Amniotic stem cell (primary cell): ENCODE measurements around the gene GART.

Source experiments
- DNase-seq: peaks from one replicate; lab custom pipeline; 2025; lab: John Stamatoyannopoulos, UW

GART gene

DNA sequence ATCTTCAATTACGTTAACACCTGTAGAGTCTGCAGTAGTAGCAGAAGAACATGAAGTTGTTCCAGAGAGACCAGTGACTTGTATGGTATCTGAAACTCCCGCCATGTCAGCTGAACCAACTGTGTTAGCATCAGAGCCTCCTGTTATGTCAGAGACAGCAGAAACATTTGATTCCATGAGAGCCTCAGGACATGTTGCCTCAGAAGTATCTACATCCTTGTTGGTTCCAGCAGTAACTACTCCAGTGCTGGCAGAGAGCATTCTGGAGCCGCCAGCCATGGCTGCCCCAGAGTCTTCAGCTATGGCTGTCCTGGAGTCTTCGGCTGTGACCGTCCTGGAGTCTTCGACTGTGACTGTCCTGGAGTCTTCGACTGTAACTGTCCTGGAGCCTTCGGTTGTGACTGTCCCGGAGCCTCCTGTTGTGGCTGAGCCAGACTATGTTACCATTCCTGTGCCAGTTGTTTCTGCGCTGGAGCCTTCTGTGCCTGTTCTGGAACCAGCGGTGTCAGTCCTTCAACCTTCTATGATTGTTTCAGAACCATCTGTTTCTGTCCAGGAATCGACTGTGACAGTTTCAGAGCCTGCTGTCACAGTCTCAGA lies 11.2 kb upstream of the GART start:
- no peak for DNase-seq

DNA sequence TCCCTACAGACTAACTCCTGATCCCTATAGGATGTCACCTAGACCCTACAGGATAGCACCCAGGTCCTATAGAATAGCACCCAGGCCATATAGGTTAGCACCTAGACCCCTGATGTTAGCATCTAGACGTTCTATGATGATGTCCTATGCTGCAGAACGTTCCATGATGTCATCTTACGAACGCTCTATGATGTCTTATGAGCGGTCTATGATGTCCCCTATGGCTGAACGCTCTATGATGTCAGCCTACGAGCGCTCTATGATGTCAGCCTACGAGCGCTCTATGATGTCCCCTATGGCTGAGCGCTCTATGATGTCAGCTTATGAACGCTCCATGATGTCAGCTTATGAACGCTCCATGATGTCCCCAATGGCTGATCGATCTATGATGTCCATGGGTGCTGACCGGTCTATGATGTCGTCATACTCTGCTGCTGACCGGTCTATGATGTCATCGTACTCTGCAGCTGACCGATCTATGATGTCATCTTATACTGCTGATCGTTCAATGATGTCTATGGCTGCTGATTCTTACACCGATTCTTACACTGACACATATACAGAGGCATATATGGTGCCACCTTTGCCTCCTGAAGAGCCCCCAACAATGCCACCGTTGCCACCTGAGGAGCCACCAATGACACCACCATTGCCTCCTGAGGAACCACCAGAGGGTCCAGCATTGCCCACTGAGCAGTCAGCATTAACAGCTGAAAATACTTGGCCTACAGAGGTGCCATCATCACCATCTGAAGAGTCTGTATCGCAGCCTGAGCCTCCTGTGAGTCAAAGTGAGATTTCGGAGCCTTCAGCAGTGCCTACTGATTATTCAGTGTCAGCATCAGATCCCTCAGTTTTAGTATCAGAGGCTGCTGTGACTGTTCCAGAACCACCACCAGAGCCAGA lies 10.4 kb upstream of the GART start:
- no peak for DNase-seq

DNA sequence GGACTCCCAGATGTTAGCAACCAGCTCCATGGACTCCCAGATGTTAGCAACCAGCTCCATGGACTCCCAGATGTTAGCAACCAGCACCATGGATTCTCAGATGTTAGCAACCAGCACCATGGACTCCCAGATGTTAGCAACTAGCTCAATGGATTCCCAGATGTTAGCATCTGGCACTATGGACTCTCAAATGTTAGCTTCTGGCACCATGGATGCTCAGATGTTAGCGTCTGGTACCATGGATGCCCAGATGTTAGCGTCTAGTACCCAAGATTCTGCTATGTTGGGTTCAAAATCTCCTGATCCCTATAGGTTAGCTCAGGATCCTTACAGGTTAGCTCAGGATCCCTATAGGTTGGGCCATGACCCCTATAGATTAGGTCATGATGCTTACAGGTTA lies 9.7 kb upstream of the GART start:
- no peak for DNase-seq

DNA sequence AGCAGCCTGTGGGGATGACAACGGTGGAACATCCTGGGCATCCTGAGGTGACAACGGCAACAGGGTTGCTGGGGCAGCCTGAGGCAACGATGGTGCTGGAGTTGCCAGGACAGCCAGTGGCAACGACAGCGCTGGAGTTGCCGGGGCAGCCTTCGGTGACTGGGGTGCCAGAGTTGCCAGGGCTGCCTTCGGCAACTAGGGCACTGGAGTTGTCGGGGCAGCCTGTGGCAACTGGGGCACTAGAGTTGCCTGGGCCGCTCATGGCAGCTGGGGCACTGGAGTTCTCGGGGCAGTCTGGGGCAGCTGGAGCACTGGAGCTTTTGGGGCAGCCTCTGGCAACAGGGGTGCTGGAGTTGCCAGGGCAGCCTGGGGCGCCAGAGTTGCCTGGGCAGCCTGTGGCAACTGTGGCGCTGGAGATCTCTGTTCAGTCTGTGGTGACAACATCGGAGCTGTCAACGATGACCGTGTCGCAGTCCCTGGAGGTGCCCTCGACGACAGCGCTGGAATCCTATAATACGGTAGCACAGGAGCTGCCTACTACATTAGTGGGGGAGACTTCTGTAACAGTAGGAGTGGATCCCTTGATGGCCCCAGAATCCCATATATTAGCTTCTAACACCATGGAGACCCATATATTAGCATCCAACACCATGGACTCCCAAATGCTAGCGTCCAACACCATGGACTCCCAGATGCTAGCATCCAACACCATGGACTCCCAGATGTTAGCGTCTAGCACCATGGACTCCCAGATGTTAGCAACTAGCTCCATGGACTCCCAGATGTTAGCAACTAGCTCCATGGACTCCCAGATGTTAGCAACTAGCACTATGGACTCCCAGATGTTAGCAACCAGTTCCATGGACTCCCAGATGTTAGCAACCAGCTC lies 9.1 kb upstream of the GART start:
- DNase-seq, result no peak

DNA sequence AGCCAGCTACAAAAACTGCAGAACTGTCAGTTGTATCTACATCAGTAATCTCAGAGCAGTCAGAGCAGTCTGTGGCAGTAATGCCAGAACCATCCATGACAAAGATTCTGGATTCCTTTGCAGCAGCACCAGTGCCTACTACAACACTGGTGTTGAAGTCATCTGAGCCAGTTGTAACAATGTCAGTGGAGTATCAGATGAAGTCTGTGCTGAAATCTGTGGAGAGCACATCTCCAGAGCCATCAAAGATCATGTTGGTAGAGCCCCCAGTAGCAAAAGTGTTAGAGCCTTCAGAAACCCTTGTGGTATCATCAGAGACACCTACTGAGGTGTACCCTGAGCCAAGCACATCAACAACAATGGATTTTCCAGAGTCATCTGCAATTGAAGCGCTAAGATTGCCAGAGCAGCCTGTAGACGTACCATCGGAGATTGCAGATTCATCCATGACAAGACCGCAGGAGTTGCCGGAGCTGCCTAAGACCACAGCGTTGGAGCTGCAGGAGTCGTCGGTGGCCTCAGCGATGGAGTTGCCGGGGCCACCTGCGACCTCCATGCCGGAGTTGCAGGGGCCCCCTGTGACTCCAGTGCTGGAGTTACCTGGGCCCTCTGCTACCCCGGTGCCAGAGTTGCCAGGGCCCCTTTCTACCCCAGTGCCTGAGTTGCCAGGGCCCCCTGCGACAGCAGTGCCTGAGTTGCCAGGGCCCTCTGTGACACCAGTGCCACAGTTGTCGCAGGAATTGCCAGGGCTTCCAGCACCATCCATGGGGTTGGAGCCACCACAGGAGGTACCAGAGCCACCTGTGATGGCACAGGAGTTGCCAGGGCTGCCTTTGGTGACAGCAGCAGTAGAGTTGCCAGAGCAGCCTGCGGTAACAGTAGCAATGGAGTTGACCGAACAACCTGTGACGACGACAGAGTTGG lies 8.2 kb upstream of the GART start:
- no peak for DNase-seq

DNA sequence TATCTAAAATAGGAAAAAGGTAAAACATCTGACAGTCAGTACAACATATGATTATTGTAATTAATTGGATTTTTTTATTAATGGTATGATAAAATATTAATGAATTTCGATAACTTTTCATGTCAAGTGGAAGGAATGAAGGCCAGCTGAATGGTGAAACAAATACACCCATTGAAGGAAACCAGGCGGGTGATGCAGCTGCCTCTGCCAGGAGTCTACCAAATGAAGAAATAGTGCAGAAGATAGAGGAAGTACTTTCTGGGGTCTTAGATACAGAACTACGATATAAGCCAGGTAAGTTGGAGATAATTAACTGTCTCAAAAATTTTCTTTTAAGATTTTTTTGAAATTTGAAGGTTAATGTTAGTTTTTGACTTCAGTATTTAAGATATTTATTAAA lies 4.2 kb upstream of the GART start:
- no peak for DNase-seq

DNA sequence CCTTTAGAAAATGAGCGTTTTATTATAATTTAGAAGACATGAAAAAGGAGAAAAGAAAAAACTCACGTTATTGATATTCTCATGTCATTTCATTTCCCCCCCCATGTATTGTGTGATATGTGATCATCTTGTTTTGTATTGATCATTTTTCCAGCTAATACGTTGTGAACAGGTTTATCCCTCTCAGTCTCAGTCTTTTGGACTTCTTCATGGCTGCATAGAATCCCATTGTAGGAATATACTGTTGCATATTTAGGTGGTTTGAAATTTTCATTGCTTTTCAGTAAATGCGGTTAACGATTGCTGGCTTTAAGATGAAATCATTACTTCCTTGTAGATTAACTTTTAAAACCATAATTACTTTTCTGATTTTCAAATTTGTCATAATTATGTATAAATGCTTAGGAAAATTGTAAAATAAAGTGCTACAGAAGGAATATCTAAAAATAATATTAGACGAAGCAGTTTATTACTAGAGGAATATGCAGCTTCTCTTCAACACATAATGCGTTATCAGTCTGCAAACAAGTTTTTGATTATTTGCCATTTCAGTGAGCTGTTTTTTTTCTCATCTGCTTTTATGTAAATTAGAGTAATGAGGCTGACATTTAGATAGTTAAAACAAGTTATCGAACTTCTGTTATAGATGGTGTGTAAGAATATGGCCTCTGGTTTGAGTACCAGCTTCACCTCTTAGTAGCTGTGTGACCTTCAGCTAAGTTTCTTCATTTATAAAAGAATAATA lies 2.7 kb upstream of the GART start:
- DNase-seq, result no peak

DNA sequence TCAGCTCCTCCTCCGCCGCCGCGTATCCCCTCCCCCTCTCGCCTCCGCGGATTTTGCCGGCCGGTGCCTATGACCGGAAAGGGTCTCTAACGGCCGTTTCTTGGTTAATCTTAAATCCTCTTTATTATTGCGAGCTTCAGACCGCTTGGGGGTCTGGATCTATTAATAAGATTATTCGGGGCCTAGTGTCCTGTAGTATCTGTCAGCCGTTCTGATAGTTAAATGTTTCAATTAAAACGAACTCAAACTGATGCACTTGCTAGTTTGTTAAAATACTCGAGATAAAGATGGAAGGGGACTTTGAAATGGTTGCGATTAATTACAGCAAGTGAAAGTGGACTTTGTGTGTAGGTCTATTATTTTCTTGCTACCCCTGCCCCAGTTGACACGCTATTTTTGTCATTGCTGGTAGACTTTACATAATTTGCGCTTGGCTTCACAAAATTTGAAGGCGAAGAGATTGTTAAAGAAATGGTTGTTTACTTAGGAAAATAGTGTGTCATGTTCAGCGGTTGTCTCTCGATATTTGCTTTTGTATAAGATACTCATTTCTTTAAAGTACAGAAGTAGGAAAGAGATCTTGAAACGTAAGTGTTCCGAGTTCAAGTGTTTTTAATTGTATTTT lies 1.7 kb upstream of the GART start:
- no peak for DNase-seq

DNA sequence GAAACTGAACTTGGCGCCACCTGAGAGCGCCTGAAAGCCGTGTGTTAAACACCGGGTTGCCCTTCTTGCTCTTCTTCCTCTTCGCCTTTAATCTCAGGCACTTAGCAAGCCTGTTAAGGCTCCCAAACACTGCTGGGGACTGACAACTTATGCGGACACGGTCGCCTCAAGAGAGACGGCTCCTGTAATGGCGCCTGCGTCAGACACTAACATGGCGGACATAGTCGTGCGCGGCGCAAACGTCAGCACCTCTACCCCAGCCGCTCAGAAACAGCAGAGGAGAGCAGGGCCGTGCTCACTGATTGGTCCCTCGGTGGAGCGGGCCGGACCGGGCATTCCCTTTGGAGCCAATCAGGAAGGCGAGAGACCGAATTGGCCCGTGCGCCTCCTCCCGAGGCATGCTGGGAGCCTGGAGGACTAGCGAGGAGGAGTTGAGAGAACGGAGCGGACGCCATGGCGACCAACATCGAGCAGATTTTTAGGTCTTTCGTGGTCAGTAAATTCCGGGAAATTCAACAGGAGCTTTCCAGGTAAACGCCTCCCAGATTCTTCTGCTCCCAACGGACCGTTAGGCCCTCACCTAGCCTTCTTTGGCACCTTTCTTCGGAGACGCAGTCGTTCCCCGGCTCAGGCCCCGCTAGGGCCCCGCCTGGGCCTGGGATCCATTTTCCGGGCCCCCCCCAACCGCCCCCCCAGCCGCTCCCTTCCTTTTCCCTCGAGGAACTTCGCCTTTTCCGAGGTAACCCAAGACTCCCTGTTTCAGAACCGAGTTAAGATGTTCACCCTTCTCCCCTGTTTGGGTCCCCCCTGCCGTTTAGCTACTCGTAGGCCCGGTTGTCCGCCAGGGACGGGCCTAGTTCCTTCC lies 955 bp upstream of the GART start, which contains the start of gene SON:
TSS of gene SON (plus strand) at position 399 of the 865 bp plus-strand sequence. CDS start at position 454, 55 bp downstream.
- peak; percentile 96 for DNase-seq

DNA sequence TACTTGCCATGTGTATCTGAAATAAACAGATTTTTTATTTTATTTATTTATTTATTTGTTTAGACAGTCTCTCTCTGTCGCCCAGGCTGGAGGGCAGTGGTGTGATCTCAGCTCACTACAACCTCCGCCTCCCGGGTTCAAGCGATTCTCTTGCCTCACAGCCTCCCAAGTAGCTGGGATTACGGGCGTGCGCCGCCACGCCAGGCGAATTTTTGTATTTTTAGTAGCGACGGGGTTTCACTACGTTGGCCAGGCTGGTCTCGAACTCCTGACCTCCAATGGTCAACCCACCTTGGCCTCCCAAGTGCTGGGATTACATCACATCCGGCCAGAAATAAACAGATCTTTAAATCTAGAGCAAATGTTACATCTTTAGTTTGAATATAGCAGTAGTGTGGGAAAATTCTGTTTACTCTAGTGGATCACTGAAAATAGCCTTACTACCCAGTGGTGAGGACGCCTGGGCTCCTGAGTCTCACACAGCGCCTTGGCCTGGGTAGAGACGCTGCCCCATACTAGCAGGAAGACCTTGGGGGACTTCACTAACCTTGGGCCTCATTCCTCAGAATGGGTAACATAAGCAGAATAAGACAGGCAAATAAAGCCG lies 709 bp downstream of the GART start:
- DNase-seq, result no peak

DNA sequence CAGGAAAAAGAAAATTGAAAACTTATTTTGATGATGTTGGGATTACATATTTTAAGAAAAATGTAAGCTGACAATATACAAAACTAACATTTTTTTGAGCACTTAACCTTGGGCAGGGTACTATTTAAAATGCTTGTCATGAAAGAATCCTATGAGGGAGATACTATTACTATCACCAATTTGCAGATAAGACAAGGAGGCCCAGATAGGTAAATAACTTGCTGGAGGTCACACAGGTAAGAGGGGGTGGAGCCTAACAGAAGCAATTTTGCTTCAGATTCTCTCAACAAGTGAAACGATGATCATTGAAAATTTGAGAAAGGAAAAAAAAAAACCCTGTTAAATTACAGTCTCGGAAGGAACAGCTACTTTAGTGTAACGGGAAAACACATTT lies 1.2 kb downstream of the GART start:
- no peak for DNase-seq

DNA sequence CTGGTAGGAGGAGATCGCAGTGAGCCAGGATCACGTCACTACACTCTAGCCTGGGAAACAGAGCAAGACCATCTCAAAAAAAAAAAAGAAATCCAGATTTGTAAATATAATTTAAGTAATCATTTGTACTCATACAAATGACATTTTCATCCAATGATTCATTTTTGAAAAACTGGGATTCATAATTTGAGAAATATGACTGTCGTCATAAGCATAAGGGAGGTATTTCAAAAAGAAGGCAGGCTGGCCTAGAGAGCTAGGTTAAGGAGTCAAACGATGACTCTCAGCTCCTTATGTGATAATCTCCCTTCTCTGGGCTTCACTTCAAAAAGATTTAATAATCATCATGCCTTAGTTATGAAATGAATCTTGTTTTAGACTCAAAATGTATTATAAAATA lies 2.3 kb downstream of the GART start:
- DNase-seq, result no peak

DNA sequence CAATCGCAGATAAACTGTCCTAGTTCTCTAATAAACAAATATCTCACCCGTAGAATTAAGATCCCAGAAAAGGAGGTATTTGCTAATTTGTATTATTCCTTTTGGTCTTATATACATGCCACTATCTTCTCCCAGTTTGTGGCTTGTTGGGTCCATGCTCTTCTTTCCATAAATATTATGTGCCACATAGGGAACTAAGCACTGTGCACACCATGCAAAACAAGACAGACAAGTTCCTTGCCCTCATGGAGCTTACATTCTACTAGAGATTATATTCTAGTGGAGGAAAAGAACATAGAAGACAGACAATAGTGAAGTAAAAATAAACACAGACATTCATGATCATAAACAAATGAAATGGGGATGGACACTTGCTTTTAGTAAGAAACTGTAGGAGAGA lies 4.7 kb downstream of the GART start:
- DNase-seq, result no peak

DNA sequence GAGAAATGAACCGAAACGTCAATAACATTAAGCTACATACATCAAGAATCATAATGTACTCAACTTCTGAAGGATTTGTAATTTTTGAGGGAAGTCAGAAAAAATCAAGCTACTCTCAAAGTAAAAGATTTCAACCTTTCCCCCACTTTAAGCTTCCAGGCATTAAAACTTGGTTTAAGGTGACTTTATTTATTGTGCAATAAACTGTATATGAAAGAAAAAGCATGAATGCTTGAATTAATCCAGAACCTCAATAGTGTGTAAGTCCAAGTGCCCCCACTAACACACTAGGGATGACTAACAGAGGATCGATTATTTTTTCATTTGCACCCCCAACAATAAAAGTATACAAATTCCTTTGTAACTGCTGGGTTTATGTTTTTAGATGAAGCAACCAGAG lies 10.9 kb downstream of the GART start:
- no peak for DNase-seq

DNA sequence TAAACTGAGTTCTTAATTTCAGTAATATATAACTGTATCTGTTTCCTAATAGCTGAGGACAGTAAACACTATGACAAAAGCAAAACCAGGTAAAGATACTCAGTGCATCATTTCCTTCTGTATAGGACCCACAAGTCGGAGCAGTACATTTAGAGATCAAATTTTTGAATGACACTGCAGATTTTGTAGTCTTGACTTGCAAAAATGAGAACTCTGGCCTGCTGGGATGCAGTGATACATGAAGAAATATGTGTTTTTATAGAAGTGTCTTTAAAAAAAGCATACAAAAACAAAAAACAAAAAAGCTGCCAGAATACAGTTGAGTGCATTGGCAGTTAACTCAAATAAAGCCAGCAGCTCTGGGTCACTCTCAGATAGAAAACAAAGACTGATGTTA lies 19.0 kb downstream of the GART start:
- no peak for DNase-seq

DNA sequence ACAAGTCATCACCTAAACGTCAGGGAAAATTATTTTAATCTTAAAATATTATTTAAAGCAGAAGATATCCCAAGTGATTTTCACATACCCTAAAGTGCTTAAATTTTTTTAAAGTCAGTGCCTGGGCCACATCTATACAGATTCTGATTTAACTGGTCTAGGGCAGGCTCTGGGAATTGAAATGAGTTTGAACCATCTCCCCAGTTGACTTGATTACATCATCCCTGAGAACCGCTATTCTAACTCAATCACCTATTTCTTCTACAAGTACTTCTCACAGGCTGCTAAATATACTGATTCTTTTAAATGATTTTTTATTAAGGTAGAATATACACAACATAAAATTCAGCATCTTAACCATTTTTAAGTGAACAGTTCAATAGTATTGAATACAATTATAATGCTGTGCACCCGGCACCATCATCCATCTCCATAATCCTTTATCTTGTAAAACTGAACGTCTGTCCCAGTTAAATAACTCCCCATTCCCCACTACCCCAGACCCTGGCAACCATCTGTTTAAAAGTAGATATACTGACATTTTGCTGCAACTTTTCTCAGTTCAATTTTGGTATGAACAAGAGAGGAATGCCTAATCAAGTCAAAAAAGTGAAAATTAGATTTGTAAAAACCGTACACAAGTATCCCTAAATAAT lies 19.5 kb downstream of the GART start:
- no peak for DNase-seq

DNA sequence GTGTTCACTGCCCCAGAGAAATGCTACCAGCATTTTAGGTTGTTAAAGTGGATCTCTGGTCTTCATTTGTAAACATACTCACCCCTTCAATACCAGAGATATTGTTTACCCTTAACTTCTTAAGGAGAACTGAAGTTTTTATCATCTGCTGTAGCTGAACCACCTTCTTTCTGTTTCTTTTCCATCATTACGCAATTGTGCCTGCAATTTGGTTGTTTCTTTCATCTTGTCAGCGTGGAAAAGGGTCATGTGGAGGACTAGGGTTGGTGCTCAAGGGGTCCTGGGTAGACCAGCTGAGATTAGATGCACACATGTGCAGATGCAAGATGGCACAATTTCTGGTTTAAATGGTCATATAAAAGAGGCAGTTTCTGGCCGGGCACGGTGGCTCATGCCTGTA lies 23.0 kb downstream of the GART start:
- no peak for DNase-seq

DNA sequence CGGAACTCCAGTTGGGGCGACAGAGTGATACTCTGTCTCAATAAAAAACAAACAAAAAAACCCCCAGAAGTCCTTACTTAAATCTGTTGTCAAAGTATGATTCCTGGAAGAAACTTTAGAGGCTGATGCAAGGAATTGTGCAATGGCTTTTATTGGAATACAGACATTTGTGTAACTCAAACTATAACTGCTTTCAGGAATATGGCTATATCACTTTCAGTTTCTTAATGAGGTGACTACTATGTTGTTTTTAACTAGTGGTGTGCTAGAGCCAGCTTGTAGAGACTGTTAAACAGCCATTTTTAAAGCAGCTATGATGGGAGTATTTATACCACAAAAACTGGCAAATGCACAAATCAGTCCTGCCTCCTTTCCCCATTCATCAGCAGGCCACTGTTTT lies 27.7 kb downstream of the GART start:
- no peak for DNase-seq
